Stomach (tissue), 4 donors: Measurements from ENCODE around the gene SMIM24.

Source experiments
- CTCF ChIP-seq, 7 experiments: fragments of 450-650 bp in 4 of 7; fragments of 200-600 bp in 3 of 7; sonication (generic) in 3 of 7; IDR thresholded peaks; one replicate each; pipeline ENCODE4 v1.5.1; 2016 to 2019; ENCODE audit warnings: antibody characterized with exemption in 7 of 7, control low read depth in 2 of 7, mild to moderate bottlenecking in 1 of 7
- POLR2A ChIP-seq, 4 donors: fragments of 450-650 bp; IDR thresholded peaks; one replicate each; pipeline ENCODE4 v1.6.1; 2016; ENCODE audit warnings: antibody characterized with exemption in 4 of 4, control low read depth in 2 of 4, mild to moderate bottlenecking in 1 of 4, moderate library complexity in 1 of 4
- POLR2AphosphoS5 ChIP-seq, 3 donors: sonication (generic); formaldehyde crosslinking; IDR thresholded peaks; one replicate each; pipeline ENCODE4 v1.6.1; 2016; ENCODE audit warnings: antibody characterized with exemption in 3 of 3

GRCh38 chr19:3441986-3442329 lies 38.4 kb downstream of the SMIM24 start:
- TF ChIP-seq CTCF (IDR thresholded peaks at IDR 0.05) (no peak), POLR2A (IDR thresholded peaks at IDR 0.05) (no peak), POLR2AphosphoS5 (IDR thresholded peaks at IDR 0.05) (no peak)
